Head of caudate nucleus (tissue), 42 donors: ENCODE measurements around the gene B3GAT3.
A peak's percentile ranks its signal among the peaks of the same experiment; 100 is the strongest.

ENCODE experiments used
- DNase-seq, 42 donors: peaks; one replicate each; pipeline versions ENCODE4 v3.0.0 to v3.0.0-alpha.2; 2020 to 2021; ENCODE audit warnings: mixed read lengths in 7 of 42
- intact Hi-C: fragments of 100-400 bp; cut with DNase I; formaldehyde crosslinking; loops from one replicate; pipeline ENCODE4 v1.15.0; 2022

Gene B3GAT3

GRCh38 chr11:62608776-62609175 is 13.0 kb downstream of the B3GAT3 start:
- DNase-seq, result no peak
- intact Hi-C loops, result no loop called here

DNA sequence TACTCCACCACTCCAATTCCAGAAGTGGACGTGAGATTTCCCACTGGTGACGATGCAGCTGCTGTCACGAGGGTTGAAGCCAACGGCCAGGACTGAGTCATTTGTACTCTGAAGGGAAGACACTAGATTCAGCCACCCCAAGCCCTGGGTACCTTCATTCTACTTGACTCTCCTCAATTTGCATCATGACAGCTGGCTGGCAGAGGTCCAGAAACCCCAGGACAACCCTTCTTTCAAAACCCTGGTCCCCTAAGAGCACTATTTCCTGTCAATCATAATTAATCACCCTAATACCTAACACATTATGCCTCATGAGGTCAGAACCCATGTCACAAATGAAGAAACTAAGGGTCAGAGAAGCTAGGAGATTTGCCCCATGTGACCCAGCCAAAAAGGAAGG is 14.1 kb downstream of the B3GAT3 start:
- intact Hi-C loops, result no loop called here
- DNase-seq, result no peak

GRCh38 chr11:62605902-62606301 is 15.9 kb downstream of the B3GAT3 start:
- intact Hi-C loops, result no loop called here
- DNase-seq, result no peak

DNA sequence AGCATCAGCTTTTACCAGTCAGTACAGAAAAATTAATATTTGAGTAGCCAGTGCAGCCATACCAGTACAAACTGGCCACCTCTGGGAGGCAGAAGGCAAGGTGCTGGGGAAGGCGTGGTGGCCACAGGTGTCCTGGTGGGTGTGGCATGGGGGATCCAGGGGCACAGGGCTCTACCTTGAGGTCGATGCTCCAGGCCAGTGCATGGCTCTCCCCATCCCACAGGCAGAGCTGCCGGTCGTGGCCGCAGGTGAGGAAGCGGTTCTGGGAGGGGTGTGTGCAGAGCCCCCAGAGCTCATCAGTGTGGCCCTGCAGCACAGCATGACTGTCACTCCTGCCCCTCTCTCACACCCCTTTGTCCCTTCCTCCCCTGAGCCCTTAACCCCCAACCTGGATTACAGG is 16.3 kb downstream of the B3GAT3 start:
- no peak for DNase-seq
- intact Hi-C loops, result no loop called here

DNA sequence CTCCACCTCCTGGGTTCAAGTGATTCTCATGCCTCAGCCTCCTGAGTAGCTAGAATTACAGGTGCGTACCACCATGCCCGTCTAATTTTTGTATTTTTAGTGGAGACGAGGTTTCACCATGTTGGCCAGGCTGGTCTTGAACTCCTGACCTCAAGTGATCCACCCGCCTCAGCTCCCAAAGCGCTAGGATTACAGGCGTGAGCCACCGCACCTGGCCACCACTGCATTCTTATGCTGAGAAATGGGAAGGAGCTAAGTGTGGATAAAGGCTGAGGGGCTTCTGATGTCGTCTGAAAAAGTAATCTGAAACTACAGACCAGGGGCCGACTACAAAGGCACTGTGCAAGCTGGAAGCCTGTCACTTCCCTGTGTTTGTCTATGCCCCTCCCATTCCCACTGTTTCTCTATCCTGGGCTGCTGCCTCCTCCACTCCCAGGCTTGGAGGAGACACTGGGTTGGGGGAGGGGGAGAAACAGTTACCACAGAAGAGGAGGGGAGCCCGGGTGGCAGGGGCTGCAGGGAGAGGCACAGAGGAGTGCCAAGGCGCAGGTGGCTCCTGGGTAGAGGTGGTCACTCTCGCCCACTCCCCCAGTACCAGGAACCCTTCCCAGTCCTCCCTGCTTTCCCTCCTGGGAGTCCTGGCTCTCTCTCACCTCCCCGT is 17.2 kb downstream of the B3GAT3 start:
- DNase-seq, result peak in 7 of 42 donors; percentile 25 to 51 (median 33)
- intact Hi-C loops, result no loop called here

- no peak for DNase-seq
- intact Hi-C loops, result no loop called here
Observed at GRCh38 chr11:62603776-62604299, 17.9 kb downstream of the B3GAT3 start.

GRCh38 chr11:62603072-62603408 is 18.7 kb downstream of the B3GAT3 start:
- DNase-seq, result peak in 1 of 42 donors; percentile 22
- intact Hi-C loops, result no loop called here

DNA sequence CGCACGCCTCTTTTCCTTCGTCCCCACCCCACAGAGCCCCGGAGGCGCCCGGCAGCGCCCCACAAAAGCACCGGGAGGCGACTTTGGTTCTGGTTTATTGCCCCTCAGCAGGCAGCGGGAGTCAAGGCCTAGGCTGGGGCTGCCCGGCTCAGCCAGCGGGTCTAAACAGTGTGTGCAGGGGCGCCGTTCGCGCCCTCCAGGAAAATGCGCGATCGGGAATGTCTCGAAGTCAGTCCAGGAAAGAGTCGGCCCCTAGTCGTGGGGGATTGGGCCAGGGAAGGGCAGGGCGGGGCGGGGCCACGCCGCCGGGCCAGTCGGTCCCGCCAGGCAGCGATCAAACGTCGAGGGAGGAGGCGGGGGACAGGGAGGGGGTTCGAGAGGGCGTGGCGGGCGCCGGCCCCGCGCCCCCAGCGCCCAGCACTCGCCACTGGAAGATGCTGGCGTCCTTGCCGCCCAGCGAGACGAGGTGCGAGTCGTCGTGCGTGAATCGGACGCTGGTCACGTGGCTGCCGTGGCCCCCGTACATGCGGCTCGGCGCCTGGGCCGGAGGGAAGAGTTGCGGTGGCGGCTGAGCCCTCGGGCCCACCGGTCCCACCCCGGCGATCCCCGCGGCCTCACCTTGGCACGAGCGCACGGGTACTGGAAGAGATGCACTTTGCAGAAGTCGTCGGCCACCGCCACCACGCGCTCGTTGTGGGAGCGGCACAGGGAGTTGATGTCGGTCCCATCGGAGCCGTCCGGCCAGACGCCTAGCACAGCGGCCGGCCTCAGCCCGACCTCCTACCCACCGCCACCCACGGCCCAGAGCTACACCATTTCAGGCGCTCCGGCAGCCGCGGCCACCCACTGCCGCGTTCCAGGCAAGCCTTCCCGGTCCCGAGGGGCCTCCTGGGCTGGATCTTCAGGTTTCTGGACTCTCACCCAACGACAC is 19.4 kb downstream of the B3GAT3 start:
- peak; percentile 22 to 88 (median 69) for DNase-seq
- intact Hi-C loops, result no loop called here

GRCh38 chr11:62601372-62602140 is 20.2 kb downstream of the B3GAT3 start, which contains the start of gene MTA2:
Gene MTA2, minus strand, starts transcription at chr11:62601865. Its CDS starts 415 bp downstream, at chr11:62601450.
- intact Hi-C loops, result no loop called here
- peak; percentile 88 to 99 (median 96) for DNase-seq

DNA sequence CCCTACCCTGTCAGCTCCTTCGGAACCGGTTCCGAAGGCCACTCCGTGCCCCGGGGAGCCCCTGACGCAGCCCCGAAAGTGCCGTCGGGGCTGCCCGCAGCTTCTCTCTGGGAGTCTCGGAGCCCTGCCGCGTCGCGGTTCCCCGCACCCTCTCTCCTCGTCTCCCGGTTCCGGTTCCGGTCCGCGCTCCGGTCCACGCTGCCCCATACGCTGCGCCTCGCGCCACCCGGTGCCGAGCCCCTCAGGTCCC is 20.7 kb downstream of the B3GAT3 start:
- peak in 22 of 42 donors; percentile 32 to 73 (median 52) for DNase-seq
- intact Hi-C loops, result no loop called here

- intact Hi-C loops, result no loop called here
- no peak for DNase-seq
Observed at GRCh38 chr11:62600367-62601121, 21.2 kb downstream of the B3GAT3 start.

DNA sequence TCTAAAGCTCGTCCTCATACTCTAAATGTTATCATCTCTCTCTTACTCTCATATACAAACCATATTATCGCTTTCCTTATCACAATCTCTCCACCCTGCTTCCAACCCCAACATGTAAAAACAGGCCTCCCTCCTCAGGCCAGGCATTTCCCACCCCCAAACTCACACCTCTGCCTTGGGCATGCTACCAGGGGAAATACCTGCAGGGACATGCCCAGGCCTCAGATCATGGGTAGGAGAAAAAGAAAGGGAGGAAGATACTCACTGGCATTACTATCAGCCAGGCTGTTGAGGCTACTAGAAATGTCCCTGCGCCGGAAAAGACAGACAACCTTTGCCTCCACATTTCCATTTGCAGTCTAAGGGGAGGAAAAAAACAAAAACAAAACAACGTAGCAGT is 21.9 kb downstream of the B3GAT3 start:
- intact Hi-C loops, result loop anchor here (10.0 kb wide), 1 partner anchor 235 kb away; the partner anchor contains the start of genes STX5, TEX54 and WDR74
- DNase-seq, result no peak

- peak; percentile 63 to 94 (median 86) for DNase-seq
- intact Hi-C loops, result loop anchor here (10.0 kb wide), 1 partner anchor 236 kb away; the partner anchor contains the start of genes STX5, TEX54 and WDR74
Observed at GRCh38 chr11:62599069-62599696, 22.6 kb downstream of the B3GAT3 start.

DNA sequence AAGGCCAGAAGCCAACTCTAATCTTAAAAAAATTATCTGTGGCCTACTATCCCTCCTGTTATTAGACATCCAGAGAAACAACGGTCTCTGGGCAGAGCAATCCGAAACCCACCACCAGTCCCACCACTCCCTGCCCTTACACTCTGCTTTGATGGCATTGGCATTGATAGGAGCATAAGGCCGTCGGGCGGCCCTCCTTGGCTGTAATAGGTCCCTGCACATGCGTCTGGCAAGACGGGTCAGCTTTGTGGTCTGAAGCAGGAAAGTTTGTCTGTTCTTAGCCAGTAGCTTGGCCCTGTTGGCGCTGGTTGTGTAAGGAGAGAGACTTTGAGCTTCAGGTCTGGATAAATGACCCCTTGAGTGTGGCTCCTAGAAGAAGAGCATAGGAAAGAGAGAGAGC is 26.7 kb downstream of the B3GAT3 start:
- DNase-seq, result no peak
- intact Hi-C loops, result loop anchor here (10.0 kb wide), 1 partner anchor 240 kb away; the partner anchor contains the start of genes STX5, TEX54 and WDR74

DNA sequence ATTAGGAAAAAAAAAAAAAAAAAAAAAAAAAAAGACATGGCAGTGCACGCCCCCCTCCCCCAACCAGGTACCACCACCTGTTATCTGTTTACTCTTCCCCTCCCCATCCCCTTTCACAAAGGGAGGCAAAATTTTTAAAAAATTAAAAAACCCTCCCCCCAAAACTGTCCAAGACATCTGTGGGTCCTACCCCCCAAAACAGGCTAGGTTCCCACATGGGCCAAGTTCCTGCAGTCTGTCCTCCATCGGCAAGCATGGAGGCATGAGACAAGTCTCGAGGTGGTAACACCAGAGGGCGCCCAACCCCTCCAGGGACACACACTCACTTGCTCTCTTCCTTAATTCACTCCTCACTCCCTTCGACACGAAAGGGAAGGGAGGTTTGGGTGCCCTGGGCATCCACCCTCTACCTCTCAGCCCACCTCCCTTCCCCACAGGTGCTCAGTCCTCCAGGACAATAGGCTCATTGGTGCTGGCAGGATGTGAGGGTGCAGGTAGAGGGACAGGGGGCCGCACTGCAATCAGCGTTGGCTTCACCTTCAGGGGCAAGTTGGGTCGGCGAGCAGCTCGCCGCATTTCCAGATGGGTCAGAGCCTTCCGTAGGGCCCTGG is 28.2 kb downstream of the B3GAT3 start:
- peak; percentile 72 to 92 (median 82) for DNase-seq
- intact Hi-C loops, result loop anchor here (5.0 to 10.0 kb wide), 2 partner anchors 84 to 241 kb away; partner anchors contain the start of genes STX5, TEX54, UBXN1 and WDR74

- intact Hi-C loops, result loop anchor here (5.0 to 10.0 kb wide), 2 partner anchors 84 to 242 kb away; partner anchors contain the start of genes STX5, TEX54, UBXN1 and WDR74
- peak in 36 of 42 donors; percentile 30 to 80 (median 59) for DNase-seq
Observed at GRCh38 chr11:62592989-62593421, 28.8 kb downstream of the B3GAT3 start.

GRCh38 chr11:62592146-62592815 is 29.5 kb downstream of the B3GAT3 start:
- DNase-seq, result no peak
- intact Hi-C loops, result loop anchor here (5.0 to 10.0 kb wide), 2 partner anchors 85 to 243 kb away; partner anchors contain the start of genes STX5, TEX54, UBXN1 and WDR74
